WERI-Rb-1 (cell line): ENCODE results near the gene ASCC1.
A peak's percentile ranks its signal among the peaks of the same experiment; 100 is the strongest.

Source experiments
- DNase-seq: peaks from one replicate; pipeline ENCODE4 v3.0.0-alpha.2; 2020
- H3K27ac ChIP-seq: fragments of 250-450 bp; sonication (Bioruptor Pico); 2 replicates; pipeline ENCODE4 v1.5.1; 2020; ENCODE audit warnings: mild to moderate bottlenecking, moderate library complexity
- H3K27me3 ChIP-seq: fragments of 250-450 bp; sonication (Bioruptor Pico); 2 replicates; pipeline ENCODE4 v1.5.1; 2021; ENCODE audit warnings: mild to moderate bottlenecking, low read depth, moderate library complexity; ENCODE audit not compliant: insufficient read depth, severe bottlenecking
- H3K36me3 ChIP-seq: fragments of 250-450 bp; sonication (Bioruptor Pico); 2 replicates; pipeline ENCODE4 v1.5.1; 2020; ENCODE audit warnings: mild to moderate bottlenecking, moderate library complexity
- H3K4me3 ChIP-seq: 2 replicates; pipeline ENCODE4 v1.5.1; 2011; ENCODE audit warnings: low read depth, mild to moderate bottlenecking, control low read depth, low read length
- H3K9me3 ChIP-seq: fragments of 250-450 bp; sonication (Bioruptor Pico); 2 replicates; pipeline ENCODE4 v1.5.1; 2021; ENCODE audit warnings: mild to moderate bottlenecking, moderate library complexity; ENCODE audit not compliant: severe bottlenecking
- TF ChIP-seq, protein P1 (sequence below): IDR thresholded peaks from 2 replicates; pipeline ENCODE4 v1.5.1; 2011; ENCODE audit warnings: low read depth, mild to moderate bottlenecking, control low read depth, inconsistent platforms, low read length

ASCC1 gene

DNA sequence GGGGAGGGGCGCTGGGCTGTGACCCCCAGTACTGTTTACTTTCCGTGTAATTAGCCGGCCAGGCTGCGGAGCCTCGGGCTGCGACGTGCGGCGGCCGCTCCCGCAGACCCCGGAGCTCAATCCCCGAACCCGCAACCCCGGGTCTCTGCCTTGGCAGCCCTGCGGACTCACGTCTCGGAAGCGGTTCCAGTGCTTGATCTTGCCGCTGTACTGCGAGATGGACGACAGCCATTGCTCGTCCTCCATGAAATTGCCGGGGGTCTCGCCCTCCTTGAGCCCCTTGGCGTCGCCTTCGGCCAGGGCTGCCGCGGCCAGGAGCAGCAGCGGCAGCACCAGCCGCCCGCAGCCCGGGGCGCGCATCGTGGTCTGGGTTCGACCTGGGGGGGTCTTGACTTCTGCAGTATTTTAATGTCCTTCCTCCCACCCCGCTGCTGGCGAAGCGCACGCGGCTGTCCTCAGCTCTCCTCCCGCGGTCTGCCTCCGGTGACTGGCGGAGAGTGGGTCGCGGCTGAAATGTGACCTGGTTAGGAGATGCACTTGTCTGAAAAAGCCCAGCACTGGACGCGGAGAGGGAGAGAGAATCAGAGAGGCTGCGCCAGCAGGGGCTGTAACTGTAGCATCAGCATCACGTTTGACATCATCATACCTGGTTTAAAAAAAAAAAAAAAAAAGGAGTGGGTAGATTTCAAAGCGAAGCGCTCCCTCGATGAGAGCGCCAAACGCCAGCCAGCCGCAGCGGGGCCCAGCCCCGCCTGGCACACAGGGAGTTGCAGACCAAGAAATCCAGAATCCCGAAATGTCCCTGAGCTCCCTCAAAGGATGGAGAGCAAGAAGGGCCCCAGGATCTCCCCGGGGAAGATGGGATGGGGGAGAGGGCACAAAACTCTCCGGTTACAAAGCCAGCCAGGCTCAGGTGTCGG lies 127.8 kb downstream of the ASCC1 start, which contains the start of gene SPOCK2:
Gene SPOCK2, minus strand, starts transcription at position 583 of the 920 bp plus-strand sequence. Its CDS starts 223 bp downstream, at position 360.
- H3K4me3 ChIP-seq, result no peak within 1 kb of the TSS
- no peak for DNase-seq

DNA sequence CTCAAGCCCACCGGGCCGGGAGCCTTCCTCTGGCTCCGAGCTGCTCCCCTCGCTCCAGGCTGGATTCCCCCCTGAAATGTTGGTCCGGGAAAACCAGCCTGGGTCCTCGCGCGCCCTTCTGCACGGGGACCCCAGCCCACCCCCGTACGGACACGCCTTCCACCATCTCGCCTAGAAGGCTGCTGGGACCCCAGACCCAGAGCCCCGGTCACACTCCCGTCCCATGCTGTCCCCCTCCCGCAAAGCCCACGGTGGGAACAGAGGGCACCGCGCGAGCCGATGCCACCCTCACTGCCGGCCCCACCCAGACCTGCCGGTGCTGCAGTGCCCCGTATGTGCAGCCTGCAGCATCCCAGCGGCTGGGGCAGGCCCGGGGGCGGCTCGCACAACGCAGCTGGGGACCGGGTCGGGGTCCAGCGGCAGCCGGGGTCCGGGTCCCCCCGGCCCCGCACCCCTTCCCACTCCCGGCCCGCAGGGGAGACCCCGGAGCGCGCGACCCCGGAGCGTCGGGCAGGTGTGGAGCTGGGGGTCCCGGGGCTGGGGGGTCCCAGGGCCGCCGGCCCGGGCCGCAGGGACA lies 128.6 kb downstream of the ASCC1 start:
- Histone ChIP-seq H3K36me3 (no peaks in the 10 kb centered on the region), H3K9me3 (no peaks in the 10 kb centered on the region), H3K27ac (no peak overlapping the region), H3K4me3 (no peak overlapping the region), H3K27me3 (no peaks in the 10 kb centered on the region)
- no peak for DNase-seq
- TF ChIP-seq, protein P1, sequence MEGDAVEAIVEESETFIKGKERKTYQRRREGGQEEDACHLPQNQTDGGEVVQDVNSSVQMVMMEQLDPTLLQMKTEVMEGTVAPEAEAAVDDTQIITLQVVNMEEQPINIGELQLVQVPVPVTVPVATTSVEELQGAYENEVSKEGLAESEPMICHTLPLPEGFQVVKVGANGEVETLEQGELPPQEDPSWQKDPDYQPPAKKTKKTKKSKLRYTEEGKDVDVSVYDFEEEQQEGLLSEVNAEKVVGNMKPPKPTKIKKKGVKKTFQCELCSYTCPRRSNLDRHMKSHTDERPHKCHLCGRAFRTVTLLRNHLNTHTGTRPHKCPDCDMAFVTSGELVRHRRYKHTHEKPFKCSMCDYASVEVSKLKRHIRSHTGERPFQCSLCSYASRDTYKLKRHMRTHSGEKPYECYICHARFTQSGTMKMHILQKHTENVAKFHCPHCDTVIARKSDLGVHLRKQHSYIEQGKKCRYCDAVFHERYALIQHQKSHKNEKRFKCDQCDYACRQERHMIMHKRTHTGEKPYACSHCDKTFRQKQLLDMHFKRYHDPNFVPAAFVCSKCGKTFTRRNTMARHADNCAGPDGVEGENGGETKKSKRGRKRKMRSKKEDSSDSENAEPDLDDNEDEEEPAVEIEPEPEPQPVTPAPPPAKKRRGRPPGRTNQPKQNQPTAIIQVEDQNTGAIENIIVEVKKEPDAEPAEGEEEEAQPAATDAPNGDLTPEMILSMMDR, result no peak

More for the DNA sequence above, 127.8 kb downstream of the ASCC1 start, which contains the start of gene SPOCK2:
- TF ChIP-seq, protein P1, result no peak
- no peak within 1 kb of the TSS for H3K27ac ChIP-seq
- no peaks in the 10 kb centered on the region for H3K36me3 ChIP-seq
- no peaks in the 10 kb centered on the region for H3K27me3 ChIP-seq
- H3K9me3 ChIP-seq, result no peaks in the 10 kb centered on the region

DNA sequence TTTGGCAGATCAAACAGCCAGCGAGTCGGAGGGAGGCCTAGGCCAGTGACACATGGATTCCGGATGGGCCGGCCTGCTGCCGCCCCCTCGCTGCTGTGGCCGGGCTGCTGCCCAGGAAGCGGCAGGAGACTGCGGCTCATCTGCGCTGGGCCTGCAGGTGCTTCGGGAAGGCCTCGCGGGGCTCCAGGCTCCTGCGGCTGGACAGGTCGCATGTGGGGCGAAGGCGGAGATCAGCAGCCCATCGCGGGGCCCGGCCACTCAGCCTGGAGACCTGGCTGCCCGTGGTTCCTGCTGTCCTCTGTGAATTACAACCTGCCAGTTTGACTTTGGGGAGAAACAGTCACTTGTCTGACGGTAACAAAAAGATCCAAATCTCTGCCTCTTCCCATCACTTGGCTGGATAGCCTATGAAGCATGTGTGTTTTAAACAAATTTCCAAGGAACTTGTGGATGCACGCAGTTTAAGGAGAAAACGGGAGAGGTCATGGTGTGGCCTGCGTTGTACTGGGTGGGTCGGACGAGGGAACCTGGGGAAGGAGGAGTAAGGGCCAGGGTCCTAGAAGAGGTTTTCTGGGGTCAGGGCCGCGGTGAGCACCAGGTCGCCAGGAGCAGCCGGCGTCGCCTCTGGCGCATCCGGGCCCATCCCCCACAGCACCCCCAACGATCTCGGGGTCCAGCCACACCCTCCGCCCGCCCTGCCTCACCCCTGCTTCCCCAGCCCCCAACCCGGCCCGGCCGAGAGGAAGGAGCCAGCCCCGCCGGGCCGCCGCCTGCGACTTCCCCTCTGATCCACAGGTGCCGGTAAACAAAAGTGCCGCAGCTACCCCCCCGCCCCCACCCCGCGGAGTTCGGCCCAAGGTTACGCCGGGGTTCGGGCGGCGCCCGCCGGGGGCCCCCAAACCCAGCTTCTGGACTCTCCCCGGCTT lies 129.3 kb downstream of the ASCC1 start:
- Histone ChIP-seq H3K9me3 (no peaks in the 10 kb centered on the region), H3K4me3 (no peak overlapping the region), H3K36me3 (no peaks in the 10 kb centered on the region), H3K27me3 (no peaks in the 10 kb centered on the region), H3K27ac (no peak overlapping the region)
- no peak for DNase-seq
- TF ChIP-seq, protein P1, result no peak

DNA sequence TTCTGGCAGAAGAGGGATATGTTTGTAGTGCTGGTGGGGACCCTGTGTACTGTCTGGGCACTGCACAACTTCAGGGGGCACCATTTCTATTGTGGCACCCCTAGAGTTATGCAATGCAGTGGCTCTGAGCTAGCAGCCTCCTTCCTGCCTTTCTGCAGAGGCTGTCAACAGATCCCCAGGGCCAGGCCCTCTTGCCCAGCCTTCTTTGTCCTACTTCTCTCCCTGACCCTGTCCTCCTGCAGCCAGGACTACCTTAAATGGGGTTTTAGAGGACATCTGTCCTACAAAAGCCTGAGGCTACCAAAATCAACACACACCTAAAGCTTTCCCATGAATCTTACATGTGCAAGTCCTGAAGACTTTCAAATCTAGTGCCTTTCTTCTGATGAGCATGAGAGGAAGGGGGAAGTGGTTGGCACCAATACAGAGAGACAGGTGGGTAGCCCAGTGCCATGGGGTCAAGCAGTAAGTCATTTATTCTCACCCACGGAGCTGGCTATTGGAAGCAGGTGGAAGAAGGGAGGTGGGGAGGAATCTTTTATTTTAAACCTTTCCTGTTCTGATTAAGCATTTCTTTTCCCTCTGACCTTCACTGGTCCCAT lies 130.1 kb downstream of the ASCC1 start:
- Histone ChIP-seq H3K27ac (peak overlapping the region; percentile 14; the same call in 1 of the 2 replicates), H3K9me3 (no peaks in the 10 kb centered on the region), H3K4me3 (no peak overlapping the region), H3K27me3 (no peaks in the 10 kb centered on the region), H3K36me3 (no peaks in the 10 kb centered on the region)
- DNase-seq, result no peak
- TF ChIP-seq, protein P1, result no peak

DNA sequence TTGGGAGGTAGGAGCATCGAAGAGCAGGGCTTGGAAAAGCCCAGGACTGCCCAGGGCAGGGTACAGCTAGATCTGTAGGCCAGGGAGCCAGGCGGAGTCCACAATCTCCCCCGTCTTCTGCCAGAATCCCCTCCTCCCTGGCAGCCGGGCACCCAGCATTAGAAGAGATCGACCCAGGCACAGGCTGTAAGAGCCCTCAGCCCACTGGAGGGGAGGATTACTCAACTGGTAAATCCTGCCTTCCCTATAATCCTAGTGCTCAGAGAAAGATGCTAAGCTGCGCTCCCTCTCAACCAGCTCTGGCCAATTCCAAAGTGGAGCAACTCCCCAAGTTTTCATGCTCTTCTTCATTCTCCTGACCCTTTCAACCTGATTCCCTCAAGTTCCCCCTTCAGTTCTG lies 130.9 kb downstream of the ASCC1 start:
- Histone ChIP-seq H3K9me3 (no peaks in the 10 kb centered on the region), H3K27me3 (no peaks in the 10 kb centered on the region), H3K4me3 (no peak overlapping the region), H3K36me3 (no peaks in the 10 kb centered on the region), H3K27ac (peak overlapping the region; percentile 53)
- peak; percentile 88 for DNase-seq
- TF ChIP-seq, protein P1, result no peak
